ENCODE measurements around the gene CNOT6. TPM values are rescaled to one million over a fixed set of nuclear protein-coding genes. Genes with fewer than 3 reads are reported as not detected.
"Not testable (repeated sequence)": the region's sequence is repeated elsewhere in the genome, so short reads cannot be mapped to it uniquely, and the experiment has no call there.

Gene CNOT6
- polyA plus RNA-seq, 1 donor, result 23.0 TPM

GRCh38 chr5:180516440-180516839 lies 22.3 kb downstream of the CNOT6 start:
- DNase-seq (ENCODE audit: low read depth), result no peak

- no peak for DNase-seq (ENCODE audit: low read depth)
Measured at GRCh38 chr5:180519098-180519497, 24.9 kb downstream of the CNOT6 start.

- DNase-seq (ENCODE audit: low read depth), result no peak
Measured at GRCh38 chr5:180521101-180521500, 26.9 kb downstream of the CNOT6 start.

GRCh38 chr5:180521591-180521990 lies 27.4 kb downstream of the CNOT6 start:
- no peak for DNase-seq (ENCODE audit: low read depth)

- no peak for DNase-seq (ENCODE audit: low read depth)
Measured at GRCh38 chr5:180522330-180522729, 28.2 kb downstream of the CNOT6 start.

GRCh38 chr5:180523629-180524466 lies 29.7 kb downstream of the CNOT6 start:
- DNase-seq (ENCODE audit: low read depth), result no peak

- no peak for DNase-seq (ENCODE audit: low read depth)
Measured at GRCh38 chr5:180525399-180525798, 31.2 kb downstream of the CNOT6 start.

- no peak for DNase-seq (ENCODE audit: low read depth)
Measured at GRCh38 chr5:180526269-180526668, 32.1 kb downstream of the CNOT6 start.

- DNase-seq (ENCODE audit: low read depth), result no peak
Measured at GRCh38 chr5:180527659-180528058, 33.5 kb downstream of the CNOT6 start.

- DNase-seq (ENCODE audit: low read depth), result not testable (repeated sequence)
Measured at GRCh38 chr5:180531036-180531585, 36.9 kb downstream of the CNOT6 start.

- no peak for DNase-seq (ENCODE audit: low read depth)
Measured at GRCh38 chr5:180532268-180532667, 38.1 kb downstream of the CNOT6 start.

- DNase-seq (ENCODE audit: low read depth), result no peak
Measured at GRCh38 chr5:180533845-180534244, 39.7 kb downstream of the CNOT6 start.

- no peak for DNase-seq (ENCODE audit: low read depth)
Measured at GRCh38 chr5:180535573-180535972, 41.4 kb downstream of the CNOT6 start.

GRCh38 chr5:180540050-180540694 lies 46.0 kb downstream of the CNOT6 start:
- DNase-seq (ENCODE audit: low read depth), result no peak

GRCh38 chr5:180541710-180542109 lies 47.5 kb downstream of the CNOT6 start:
- no peak for DNase-seq (ENCODE audit: low read depth)

- DNase-seq (ENCODE audit: low read depth), result no peak
Measured at GRCh38 chr5:180545248-180545647, 51.1 kb downstream of the CNOT6 start.

- no peak for DNase-seq (ENCODE audit: low read depth)
Measured at GRCh38 chr5:180548563-180548962, 54.4 kb downstream of the CNOT6 start.

- DNase-seq (ENCODE audit: low read depth), result no peak
Measured at GRCh38 chr5:180553530-180553929, 59.4 kb downstream of the CNOT6 start.

GRCh38 chr5:180555168-180555921 lies 61.2 kb downstream of the CNOT6 start:
- no peak for DNase-seq (ENCODE audit: low read depth)

GRCh38 chr5:180557217-180557809 lies 63.1 kb downstream of the CNOT6 start:
- no peak for DNase-seq (ENCODE audit: low read depth)

GRCh38 chr5:180558232-180558631 lies 64.1 kb downstream of the CNOT6 start:
- DNase-seq (ENCODE audit: low read depth), result no peak

GRCh38 chr5:180563994-180564393 lies 69.8 kb downstream of the CNOT6 start:
- DNase-seq (ENCODE audit: low read depth), result no peak
